H9 (cell line): ENCODE measurements around the gene RARS1. TPM values are rescaled to one million over a fixed set of nuclear protein-coding genes. Genes with fewer than 3 reads are reported as not detected.

ENCODE experiments used
- DNase-seq: peaks from one replicate; pipeline ENCODE4 v3.0.0-alpha.2; 2017
- H2AFZ ChIP-seq: one replicate; pipeline ENCODE4 v1.6.1; 2013; ENCODE audit warnings: mild to moderate bottlenecking, low read length, control low read depth, moderate library complexity
- H2AK5ac ChIP-seq: 2 replicates; pipeline ENCODE4 v1.6.1; 2013; ENCODE audit warnings: low read length, control low read depth, mixed read lengths; ENCODE audit not compliant: insufficient read length
- H2BK120ac ChIP-seq: one replicate; pipeline ENCODE4 v1.6.1; 2013; ENCODE audit warnings: low read depth, mild to moderate bottlenecking, low read length, control low read depth, inconsistent platforms; ENCODE audit not compliant: poor library complexity, severe bottlenecking
- H2BK12ac ChIP-seq: 2 replicates; pipeline ENCODE4 v1.6.1; 2013; ENCODE audit warnings: low read length, control low read depth, mixed read lengths, low read depth; ENCODE audit not compliant: insufficient read length
- H2BK15ac ChIP-seq: 2 replicates; pipeline ENCODE4 v1.6.1; 2013; ENCODE audit warnings: low read depth, low read length, control low read depth
- H2BK20ac ChIP-seq: one replicate; pipeline ENCODE4 v1.6.1; 2013; ENCODE audit warnings: low read depth, mild to moderate bottlenecking, low read length, control low read depth, inconsistent platforms; ENCODE audit not compliant: poor library complexity, severe bottlenecking
- H2BK5ac ChIP-seq: 2 replicates; pipeline ENCODE4 v1.6.1; 2013; ENCODE audit warnings: low read length, control low read depth, mixed read lengths; ENCODE audit not compliant: insufficient read length
- H3K14ac ChIP-seq: 2 replicates; pipeline ENCODE4 v1.6.1; 2013; ENCODE audit warnings: low read length, control low read depth; ENCODE audit not compliant: insufficient read depth
- H3K18ac ChIP-seq: 2 replicates; pipeline ENCODE4 v1.6.1; 2013; ENCODE audit warnings: low read depth, mild to moderate bottlenecking, mixed read lengths, low read length, control low read depth; ENCODE audit not compliant: insufficient read length
- H3K23ac ChIP-seq: 2 replicates; pipeline ENCODE4 v1.6.1; 2013; ENCODE audit warnings: low read length, control low read depth, mixed read lengths, low read depth; ENCODE audit not compliant: insufficient read length
- H3K23me2 ChIP-seq: 2 replicates; pipeline ENCODE4 v1.6.1; 2013; ENCODE audit warnings: low read depth, mild to moderate bottlenecking, mixed read lengths, low read length, control low read depth; ENCODE audit not compliant: insufficient read length, poor library complexity, severe bottlenecking
- H3K27ac ChIP-seq: 2 replicates; pipeline ENCODE4 v1.5.1; 2013; ENCODE audit warnings: low read length, control low read depth, mixed read lengths, low read depth; ENCODE audit not compliant: insufficient read length
- H3K27me3 ChIP-seq: 2 replicates; pipeline ENCODE4 v1.6.1; 2013; ENCODE audit warnings: low read length, control low read depth, inconsistent platforms; ENCODE audit not compliant: insufficient read depth
- H3K4ac ChIP-seq: 2 replicates; pipeline ENCODE4 v1.6.1; 2013; ENCODE audit warnings: low read depth, mild to moderate bottlenecking, control low read depth, inconsistent platforms, low read length, moderate library complexity
- H3K4me1 ChIP-seq: 2 replicates; pipeline ENCODE4 v1.6.1; 2013; ENCODE audit warnings: low read length, control low read depth, inconsistent platforms; ENCODE audit not compliant: insufficient read depth
- H3K4me2 ChIP-seq: 2 replicates; pipeline ENCODE4 v1.6.1; 2013; ENCODE audit warnings: low read length, control low read depth, mixed read lengths; ENCODE audit not compliant: insufficient read length, insufficient read depth
- H3K56ac ChIP-seq: 2 replicates; pipeline ENCODE4 v1.6.1; 2013; ENCODE audit warnings: low read depth, mild to moderate bottlenecking, mixed read lengths, low read length, control low read depth; ENCODE audit not compliant: insufficient read length
- H3K79me1 ChIP-seq: 2 replicates; pipeline ENCODE4 v1.6.1; 2013; ENCODE audit warnings: low read depth, mild to moderate bottlenecking, moderate library complexity, low read length, control low read depth, inconsistent platforms; ENCODE audit not compliant: insufficient read depth, poor library complexity, severe bottlenecking
- H3K79me2 ChIP-seq: 2 replicates; pipeline ENCODE4 v1.6.1; 2013; ENCODE audit warnings: low read length, control low read depth, inconsistent platforms; ENCODE audit not compliant: insufficient read depth
- H3K9ac ChIP-seq: 2 replicates; pipeline ENCODE4 v1.6.1; 2013; ENCODE audit warnings: low read length, control low read depth, mixed read lengths; ENCODE audit not compliant: insufficient read length; ENCODE audit errors: extremely low read depth
- H3K9me3 ChIP-seq: one replicate; pipeline ENCODE4 v1.6.1; 2013; ENCODE audit warnings: low read depth, low read length, inconsistent platforms; ENCODE audit not compliant: control insufficient read depth
- H3T11ph ChIP-seq: one replicate; pipeline ENCODE4 v1.6.1; 2013; ENCODE audit warnings: mild to moderate bottlenecking, low read length, control low read depth, inconsistent platforms
- H4K20me1 ChIP-seq: one replicate; pipeline ENCODE4 v1.6.1; 2013; ENCODE audit not compliant: control insufficient read depth, insufficient read length, insufficient read depth
- H4K5ac ChIP-seq: 2 replicates; pipeline ENCODE4 v1.6.1; 2013; ENCODE audit warnings: low read depth, mild to moderate bottlenecking, mixed read lengths, low read length, control low read depth; ENCODE audit not compliant: insufficient read length
- H4K8ac ChIP-seq: replicated peaks from 2 replicates; pipeline ENCODE4 v1.6.1; 2013; ENCODE audit warnings: low read length, control low read depth, mixed read lengths, low read depth; ENCODE audit not compliant: insufficient read length
- H4K91ac ChIP-seq: 2 replicates; pipeline ENCODE4 v1.6.1; 2013; ENCODE audit warnings: low read depth, mild to moderate bottlenecking, moderate library complexity, mixed read lengths, low read length, control low read depth; ENCODE audit not compliant: insufficient read length
- H3K27ac Mint-ChIP-seq, 3 experiments: 2 replicates in 2 of 3; 3 replicates in 1 of 3; pipeline ENCODE4 v1.8.0; 2020 to 2021; ENCODE audit warnings: mixed read lengths in 3 of 3, mild to moderate bottlenecking in 1 of 3, moderate library complexity in 1 of 3
- H3K27me3 Mint-ChIP-seq: 2 replicates; pipeline ENCODE4 v1.8.0; 2021; ENCODE audit warnings: low read depth, mild to moderate bottlenecking, moderate library complexity, mixed read lengths
- H3K36me3 Mint-ChIP-seq, 3 experiments: 2 replicates in 2 of 3; 3 replicates in 1 of 3; pipeline ENCODE4 v1.8.0; 2020 to 2021; ENCODE audit warnings: low read depth in 3 of 3, mixed read lengths in 3 of 3; ENCODE audit not compliant: insufficient read depth in 1 of 3
- H3K4me1 Mint-ChIP-seq, 2 experiments: 2 replicates each; pipeline ENCODE4 v1.8.0; 2020; ENCODE audit warnings: mixed read lengths in 2 of 2
- H3K4me3 Mint-ChIP-seq, 2 experiments: 2 replicates in 1 of 2; 3 replicates in 1 of 2; pipeline ENCODE4 v1.8.0; 2020 to 2021; ENCODE audit warnings: mild to moderate bottlenecking in 2 of 2, mixed read lengths in 2 of 2, moderate library complexity in 1 of 2
- H3K9me3 Mint-ChIP-seq, 2 experiments: 2 replicates in 1 of 2; 3 replicates in 1 of 2; pipeline ENCODE4 v1.8.0; 2020; ENCODE audit warnings: mild to moderate bottlenecking in 2 of 2, mixed read lengths in 2 of 2, moderate library complexity in 1 of 2
- WGBS: extraction: QIAGEN DNeasy Blood & Tissue Kit; methylation state at CpG from one replicate; pipeline ENCODE4 v1.1.7; 2013; ENCODE audit warnings: missing lambda C conversion rate, low lambda C conversion rate, mixed read lengths; ENCODE audit not compliant: insufficient read length; ENCODE audit errors: extremely low coverage; 5-methylcytosine and 5-hydroxymethylcytosine counted together
- total RNA-seq: library from RNA; stranded (reverse); gene quantifications from 2 replicates; pipeline ENCODE4 v1.2.1, GENCODE V29; 2021
- TF ChIP-seq, protein P1 (sequence below): fragments of 200-600 bp; sonication (generic); conservative IDR thresholded peaks from 3 replicates; pipeline ENCODE4 v1.8.0; 2021; ENCODE audit warnings: antibody characterized with exemption, mild to moderate bottlenecking

The RARS1 gene
- total RNA-seq, 1 experiment from 2014 or later, result 108 TPM

DNA sequence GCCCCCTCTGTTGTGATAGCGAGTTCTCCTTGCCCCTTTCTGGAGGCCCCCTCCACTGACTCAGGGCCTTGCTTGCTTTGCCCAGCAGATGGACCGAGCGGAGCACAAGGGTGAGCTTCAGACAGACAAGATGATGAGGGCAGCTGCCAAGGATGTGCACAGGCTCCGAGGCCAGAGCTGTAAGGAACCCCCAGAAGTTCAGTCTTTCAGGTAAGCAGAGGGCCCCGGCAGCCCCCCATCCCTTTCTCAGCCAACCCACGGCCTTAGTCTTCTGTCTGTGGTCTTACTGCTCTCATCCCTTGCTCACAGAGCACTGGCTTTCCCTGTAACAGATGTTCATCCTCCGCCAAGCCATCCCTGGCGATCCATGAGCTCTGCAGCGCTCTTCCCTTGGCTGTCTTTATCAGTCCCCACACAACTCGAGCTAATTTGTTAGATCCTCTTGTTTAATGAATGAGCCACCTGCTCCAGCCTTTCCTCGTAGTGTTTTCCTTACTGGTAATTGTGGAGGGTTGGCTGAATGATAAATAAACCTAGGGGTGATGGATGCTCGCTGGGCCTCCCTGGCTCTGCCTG, 18.4 kb upstream of the RARS1 start:
- H3K27ac Mint-ChIP-seq, result peak overlapping the region in 1 of 3 experiments; percentile 36; a peak in 2 of 7 replicates
- no peaks in the 10 kb centered on the region for H3K4me1 ChIP-seq
- H3K4me1 Mint-ChIP-seq, result no peaks in the 10 kb centered on the region

More for the DNA sequence above, 18.4 kb upstream of the RARS1 start:
- H3K36me3 Mint-ChIP-seq, result peaks cover 14 to 45% (median 42%) of the 10 kb centered on the region in 3 experiments; a peak in 6 of 7 replicates
- H2AFZ ChIP-seq, result no peak overlapping the region
- no peak overlapping the region for H4K5ac ChIP-seq
- H2BK5ac ChIP-seq, result no peak overlapping the region
- no peak overlapping the region for H3K4ac ChIP-seq
- no peak overlapping the region for H2BK20ac ChIP-seq
- H3T11ph ChIP-seq, result no peak overlapping the region
- H3K18ac ChIP-seq, result no peak overlapping the region
- H3K9ac ChIP-seq, result no peak overlapping the region
- no peak overlapping the region for H3K14ac ChIP-seq
- no peaks in the 10 kb centered on the region for H3K9me3 ChIP-seq
- no peak overlapping the region for H2AK5ac ChIP-seq
- no peak overlapping the region for H3K4me2 ChIP-seq
- no peak overlapping the region for H2BK15ac ChIP-seq
- H3K56ac ChIP-seq, result no peak overlapping the region
- H3K27me3 Mint-ChIP-seq, result no peaks in the 10 kb centered on the region
- H3K23ac ChIP-seq, result no peak overlapping the region
- H4K8ac ChIP-seq, result no peak overlapping the region
- H2BK12ac ChIP-seq, result no peak overlapping the region
- no peak overlapping the region for H3K4me3 Mint-ChIP-seq
- H3K79me1 ChIP-seq, result no peaks in the 10 kb centered on the region
- no CpG with 5 or more reads among the region's 12 CpGs for WGBS
- H2BK120ac ChIP-seq, result no peak overlapping the region
- H4K20me1 ChIP-seq, result no peaks in the 10 kb centered on the region
- DNase-seq, result no peak
- H3K79me2 ChIP-seq, result no peaks in the 10 kb centered on the region
- H3K9me3 Mint-ChIP-seq, result no peaks in the 10 kb centered on the region; a peak in 1 of 5 replicates
- no peaks in the 10 kb centered on the region for H3K27me3 ChIP-seq
- TF ChIP-seq, protein P1, sequence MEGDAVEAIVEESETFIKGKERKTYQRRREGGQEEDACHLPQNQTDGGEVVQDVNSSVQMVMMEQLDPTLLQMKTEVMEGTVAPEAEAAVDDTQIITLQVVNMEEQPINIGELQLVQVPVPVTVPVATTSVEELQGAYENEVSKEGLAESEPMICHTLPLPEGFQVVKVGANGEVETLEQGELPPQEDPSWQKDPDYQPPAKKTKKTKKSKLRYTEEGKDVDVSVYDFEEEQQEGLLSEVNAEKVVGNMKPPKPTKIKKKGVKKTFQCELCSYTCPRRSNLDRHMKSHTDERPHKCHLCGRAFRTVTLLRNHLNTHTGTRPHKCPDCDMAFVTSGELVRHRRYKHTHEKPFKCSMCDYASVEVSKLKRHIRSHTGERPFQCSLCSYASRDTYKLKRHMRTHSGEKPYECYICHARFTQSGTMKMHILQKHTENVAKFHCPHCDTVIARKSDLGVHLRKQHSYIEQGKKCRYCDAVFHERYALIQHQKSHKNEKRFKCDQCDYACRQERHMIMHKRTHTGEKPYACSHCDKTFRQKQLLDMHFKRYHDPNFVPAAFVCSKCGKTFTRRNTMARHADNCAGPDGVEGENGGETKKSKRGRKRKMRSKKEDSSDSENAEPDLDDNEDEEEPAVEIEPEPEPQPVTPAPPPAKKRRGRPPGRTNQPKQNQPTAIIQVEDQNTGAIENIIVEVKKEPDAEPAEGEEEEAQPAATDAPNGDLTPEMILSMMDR, result no peak
- H4K91ac ChIP-seq, result no peak overlapping the region
- H3K23me2 ChIP-seq, result no peaks in the 10 kb centered on the region
- no peak overlapping the region for H3K27ac ChIP-seq
